HCT116 (cell line): Measurements from ENCODE around the gene CCL23. TPM values are rescaled to one million over a fixed set of nuclear protein-coding genes. Genes with fewer than 3 reads are reported as not detected.

Experiments
- ATAC-seq: fragments of 200-7000 bp; cut with Tn5 transposase; 2 replicates; pipeline ENCODE4 v1.9.1; 2020; ENCODE audit warnings: mild to moderate bottlenecking, moderate library complexity
- BruUV-seq: library from RNA; stranded (reverse); fragments of 400-500 nt; replicated peaks from 2 replicates; lab custom pipeline; 2021; lab: Mats Ljungman, UMichigan
- CTCF ChIA-PET: fragments of 300-600 bp; sonication (Branson Sonifier 250); formaldehyde crosslinking; loops from one replicate; lab custom pipeline; 2021; ENCODE audit warnings: antibody characterized with exemption; lab: Charles Lee
- POLR2A ChIA-PET: fragments of 300-600, 350-600 bp; sonication (Branson Sonifier 250); formaldehyde crosslinking; loops from one replicate; lab custom pipeline; 2021; ENCODE audit warnings: antibody characterized with exemption; lab: Charles Lee
- RAD21 ChIA-PET, 2 experiments: fragments of 300-600 bp; sonication (Branson Sonifier 250); formaldehyde crosslinking; loops; one replicate each; lab custom pipeline; 2023; ENCODE audit warnings: low total read pairs in 2 of 2; ENCODE audit not compliant: uncharacterized antibody in 2 of 2, unreplicated experiment in 2 of 2, low non-redundant PET in 1 of 2; lab: Charles Lee
- DNase-seq: peaks from one replicate; pipeline ENCODE4 v3.0.0-alpha.2; 2010; ENCODE audit warnings: low read depth, low spot score
- H2AFZ ChIP-seq: fragments of 200-600 bp; shearing (Covaris generic), sonication (generic); 2 replicates; pipeline ENCODE4 v1.6.1; 2017; ENCODE audit warnings: low read depth, mixed run types, mixed read lengths, antibody characterized with exemption, low read length; ENCODE audit not compliant: poor library complexity, severe bottlenecking
- H3K27ac ChIP-seq: 2 replicates; pipeline ENCODE4 v1.5.1; 2012; ENCODE audit warnings: low read depth, low read length
- H3K27me3 ChIP-seq: fragments of 200-600 bp; sonication (generic); 2 replicates; pipeline ENCODE4 v1.6.1; 2016; ENCODE audit warnings: mixed run types, low read length, mixed read lengths; ENCODE audit not compliant: insufficient read depth
- H3K36me3 ChIP-seq, 2 experiments: fragments of 200-500 bp in 1 of 2; fragments of 200-600 bp in 1 of 2; sonication (Bioruptor generic) in 1 of 2; sonication (generic) in 1 of 2; 2 replicates each; pipeline versions ENCODE4 v1.5.1 to v1.6.1; 2014 to 2016; ENCODE audit warnings: low read length in 2 of 2, inconsistent platforms in 1 of 2, mixed read lengths in 1 of 2, mixed run types in 1 of 2; ENCODE audit not compliant: insufficient read depth in 2 of 2, control insufficient read depth in 1 of 2
- H3K4me1 ChIP-seq, 2 experiments: fragments of 200-600 bp in 1 of 2; sonication (generic) in 1 of 2; 2 replicates each; pipeline versions ENCODE4 v1.5.1 to v1.6.1; 2012 to 2017; ENCODE audit warnings: low read length in 2 of 2, inconsistent platforms in 1 of 2, mild to moderate bottlenecking in 1 of 2, mixed read lengths in 1 of 2, mixed run types in 1 of 2, moderate library complexity in 1 of 2; ENCODE audit not compliant: insufficient read depth in 2 of 2, control insufficient read depth in 1 of 2
- H3K4me2 ChIP-seq: fragments of 200-600 bp; sonication (generic); 2 replicates; pipeline ENCODE4 v1.6.1; 2017; ENCODE audit warnings: mixed run types, low read length, mixed read lengths
- H3K4me3 ChIP-seq, 2 experiments: fragments of 200-600 bp in 1 of 2; sonication (generic) in 1 of 2; replicated peaks in 1 of 2; 2 replicates each; pipeline ENCODE4 v1.5.1; 2011 to 2016; ENCODE audit warnings: low read length in 2 of 2, control low read depth in 1 of 2, low read depth in 1 of 2, mild to moderate bottlenecking in 1 of 2, mixed read lengths in 1 of 2, mixed run types in 1 of 2
- H3K79me2 ChIP-seq: fragments of 200-600 bp; sonication (generic); 2 replicates; pipeline ENCODE4 v1.6.1; 2017; ENCODE audit warnings: mild to moderate bottlenecking, mixed run types, low read length, moderate library complexity, mixed read lengths; ENCODE audit not compliant: insufficient read depth
- H3K9ac ChIP-seq: fragments of 200-600 bp; sonication (generic); 2 replicates; pipeline ENCODE4 v1.6.1; 2016; ENCODE audit warnings: low read length, mixed read lengths
- H3K9me2 ChIP-seq: fragments of 200-600 bp; sonication (generic), shearing (Covaris generic); 2 replicates; pipeline ENCODE4 v1.6.1; 2017; ENCODE audit warnings: mixed run types, mild to moderate bottlenecking, moderate library complexity; ENCODE audit not compliant: insufficient read depth
- H3K9me3 ChIP-seq, 2 experiments: fragments of 200-500 bp in 1 of 2; fragments of 200-600 bp in 1 of 2; sonication (Bioruptor generic) in 1 of 2; sonication (generic) in 1 of 2; 2 replicates each; pipeline ENCODE4 v1.6.1; 2014 to 2017; ENCODE audit warnings: low read length in 2 of 2, mixed read lengths in 2 of 2, inconsistent platforms in 1 of 2, low read depth in 1 of 2, mild to moderate bottlenecking in 1 of 2, mixed run types in 1 of 2, moderate library complexity in 1 of 2; ENCODE audit not compliant: control insufficient read depth in 1 of 2, insufficient read depth in 1 of 2
- H4K20me1 ChIP-seq: fragments of 200-600 bp; sonication (generic), shearing (Covaris generic); 2 replicates; pipeline ENCODE4 v1.6.1; 2017; ENCODE audit warnings: mixed run types, mild to moderate bottlenecking, moderate library complexity; ENCODE audit not compliant: insufficient read depth
- CBX3 ChIP-seq: IDR thresholded peaks from 2 replicates; pipeline ENCODE4 v1.6.1; 2012; ENCODE audit warnings: low read depth
- EGR1 ChIP-seq: IDR thresholded peaks from 2 replicates; pipeline ENCODE4 v1.6.1; 2012; ENCODE audit warnings: low read depth
- ELF1 ChIP-seq: IDR thresholded peaks from 2 replicates; pipeline ENCODE4 v1.6.1; 2012; ENCODE audit warnings: low read depth, borderline replicate concordance
- EZH2 ChIP-seq: fragments of 200-600 bp; sonication (generic); IDR thresholded peaks from 2 replicates; pipeline ENCODE4 v1.6.1; 2017; ENCODE audit warnings: antibody characterized with exemption, mixed run types
- EZH2phosphoT487 ChIP-seq: fragments of 200-600 bp; IDR thresholded peaks from 2 replicates; pipeline ENCODE4 v1.6.1; 2018; ENCODE audit warnings: antibody characterized with exemption, borderline replicate concordance
- FOSL1 ChIP-seq: IDR thresholded peaks from 2 replicates; pipeline ENCODE4 v1.6.1; 2012; ENCODE audit warnings: low read depth
- JUND ChIP-seq: IDR thresholded peaks from 2 replicates; pipeline ENCODE4 v1.6.1; 2012
- POLR2A ChIP-seq: IDR thresholded peaks from 2 replicates; pipeline ENCODE4 v1.7.0; 2011; ENCODE audit warnings: borderline replicate concordance; ENCODE audit not compliant: insufficient read depth, insufficient read length; ENCODE audit errors: extremely low read depth
- POLR2AphosphoS5 ChIP-seq: IDR thresholded peaks from 2 replicates; pipeline ENCODE4 v1.6.1; 2011; ENCODE audit warnings: mild to moderate bottlenecking, low read depth, low read length, moderate library complexity
- RAD21 ChIP-seq: IDR thresholded peaks from 2 replicates; pipeline ENCODE4 v1.6.1; 2012; ENCODE audit warnings: low read depth, mild to moderate bottlenecking
- SP1 ChIP-seq: IDR thresholded peaks from 2 replicates; pipeline ENCODE4 v1.6.1; 2012; ENCODE audit warnings: low read depth
- YY1 ChIP-seq: IDR thresholded peaks from 2 replicates; pipeline ENCODE4 v1.6.1; 2011; ENCODE audit warnings: low read length, low read depth, moderate library complexity, mild to moderate bottlenecking; ENCODE audit not compliant: insufficient replicate concordance; ENCODE audit errors: extremely low read depth
- ZFX ChIP-seq: fragments of 450-650 bp; IDR thresholded peaks from 2 replicates; pipeline ENCODE4 v1.6.1; 2017
- ZNF274 ChIP-seq: fragments of 200-500 bp; sonication (Bioruptor generic); IDR thresholded peaks from 2 replicates; pipeline ENCODE4 v1.6.1; 2014; ENCODE audit warnings: mild to moderate bottlenecking, low read depth, low read length, inconsistent platforms
- intact Hi-C: fragments of 100-400 bp; cut with micrococcal nuclease; formaldehyde crosslinking; loops from 2 replicates; pipeline ENCODE4 v1.10.0; 2022
- total RNA-seq: library from RNA; stranded (reverse); gene quantifications from one replicate; pipeline ENCODE4 v1.2.1, GENCODE V29; 2021; ENCODE audit not compliant: unreplicated experiment
- TF ChIP-seq, protein P1 (sequence below): IDR thresholded peaks from 2 replicates; pipeline ENCODE4 v1.6.1; 2012; ENCODE audit warnings: low read depth
- TF ChIP-seq, protein P2 (sequence below), 3 experiments: fragments of 200-600 bp in 1 of 3; sonication (generic) in 1 of 3; IDR thresholded peaks in 2 of 3; conservative IDR thresholded peaks in 1 of 3; 2 replicates each; pipeline ENCODE4 v1.5.1; 2012 to 2017; ENCODE audit warnings: low read depth in 2 of 3, low read length in 2 of 3, antibody characterized with exemption in 1 of 3, borderline replicate concordance in 1 of 3, control low read depth in 1 of 3, mild to moderate bottlenecking in 1 of 3, mixed read lengths in 1 of 3, mixed run types in 1 of 3, moderate library complexity in 1 of 3; ENCODE audit not compliant: insufficient read depth in 1 of 3
- TF ChIP-seq, protein P3 (sequence below): IDR thresholded peaks from 2 replicates; pipeline ENCODE4 v1.6.1; 2012
- TF ChIP-seq, protein P4 (sequence below): IDR thresholded peaks from 2 replicates; pipeline ENCODE4 v1.6.1; 2012

The CCL23 gene
- total RNA-seq, 1 experiment from 2014 or later = not detected

DNA sequence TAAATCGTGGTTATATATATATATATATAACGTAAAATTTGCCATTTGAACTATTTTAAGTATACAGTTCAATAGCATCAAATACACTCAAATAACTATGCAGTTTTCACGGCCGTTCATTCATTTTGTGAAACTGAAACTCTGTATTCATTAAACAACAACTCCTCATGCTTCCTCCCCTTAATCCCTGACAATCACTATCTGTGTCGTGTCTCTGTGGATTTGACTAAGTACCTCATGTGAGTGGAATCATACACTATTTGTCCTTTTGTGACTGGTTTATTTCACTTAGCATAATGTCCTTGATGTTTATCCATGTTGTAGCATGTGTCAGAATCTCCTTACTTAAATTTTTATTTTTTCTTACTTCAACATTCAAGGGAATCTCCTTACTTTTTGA is 2.8 kb downstream of the CCL23 start:
- Histone ChIP-seq H3K4me2 (no peak overlapping the region), H4K20me1 (no peaks in the 10 kb centered on the region), H3K9me3 (no peaks in the 10 kb centered on the region), H2AFZ (no peak overlapping the region), H3K27me3 (peaks cover 19% of the 10 kb centered on the region), H3K79me2 (no peaks in the 10 kb centered on the region), H3K9me2 (no peaks in the 10 kb centered on the region), H3K4me1 (no peaks in the 10 kb centered on the region), H3K27ac (no peak overlapping the region), H3K36me3 (no peaks in the 10 kb centered on the region), H3K9ac (no peak overlapping the region), H3K4me3 (no peak overlapping the region)
- POLR2A ChIA-PET = no interaction called here
- RAD21 ChIA-PET = no interaction called here
- CTCF ChIA-PET = no interaction called here
- ATAC-seq (no peak), DNase-seq (no peak)
- no TSS peak for BruUV-seq
- TF ChIP-seq FOSL1 (no peak), YY1 (no peak), EZH2phosphoT487 (no peak), CBX3 (no peak), EGR1 (no peak), ZFX (no peak), POLR2A (no peak), POLR2AphosphoS5 (no peak), EZH2 (no peak), JUND (no peak), ZNF274 (no peak), RAD21 (no peak), SP1 (no peak), ELF1 (no peak)
- TF ChIP-seq, protein P1, sequence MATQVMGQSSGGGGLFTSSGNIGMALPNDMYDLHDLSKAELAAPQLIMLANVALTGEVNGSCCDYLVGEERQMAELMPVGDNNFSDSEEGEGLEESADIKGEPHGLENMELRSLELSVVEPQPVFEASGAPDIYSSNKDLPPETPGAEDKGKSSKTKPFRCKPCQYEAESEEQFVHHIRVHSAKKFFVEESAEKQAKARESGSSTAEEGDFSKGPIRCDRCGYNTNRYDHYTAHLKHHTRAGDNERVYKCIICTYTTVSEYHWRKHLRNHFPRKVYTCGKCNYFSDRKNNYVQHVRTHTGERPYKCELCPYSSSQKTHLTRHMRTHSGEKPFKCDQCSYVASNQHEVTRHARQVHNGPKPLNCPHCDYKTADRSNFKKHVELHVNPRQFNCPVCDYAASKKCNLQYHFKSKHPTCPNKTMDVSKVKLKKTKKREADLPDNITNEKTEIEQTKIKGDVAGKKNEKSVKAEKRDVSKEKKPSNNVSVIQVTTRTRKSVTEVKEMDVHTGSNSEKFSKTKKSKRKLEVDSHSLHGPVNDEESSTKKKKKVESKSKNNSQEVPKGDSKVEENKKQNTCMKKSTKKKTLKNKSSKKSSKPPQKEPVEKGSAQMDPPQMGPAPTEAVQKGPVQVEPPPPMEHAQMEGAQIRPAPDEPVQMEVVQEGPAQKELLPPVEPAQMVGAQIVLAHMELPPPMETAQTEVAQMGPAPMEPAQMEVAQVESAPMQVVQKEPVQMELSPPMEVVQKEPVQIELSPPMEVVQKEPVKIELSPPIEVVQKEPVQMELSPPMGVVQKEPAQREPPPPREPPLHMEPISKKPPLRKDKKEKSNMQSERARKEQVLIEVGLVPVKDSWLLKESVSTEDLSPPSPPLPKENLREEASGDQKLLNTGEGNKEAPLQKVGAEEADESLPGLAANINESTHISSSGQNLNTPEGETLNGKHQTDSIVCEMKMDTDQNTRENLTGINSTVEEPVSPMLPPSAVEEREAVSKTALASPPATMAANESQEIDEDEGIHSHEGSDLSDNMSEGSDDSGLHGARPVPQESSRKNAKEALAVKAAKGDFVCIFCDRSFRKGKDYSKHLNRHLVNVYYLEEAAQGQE = no peak
- TF ChIP-seq, protein P2, sequence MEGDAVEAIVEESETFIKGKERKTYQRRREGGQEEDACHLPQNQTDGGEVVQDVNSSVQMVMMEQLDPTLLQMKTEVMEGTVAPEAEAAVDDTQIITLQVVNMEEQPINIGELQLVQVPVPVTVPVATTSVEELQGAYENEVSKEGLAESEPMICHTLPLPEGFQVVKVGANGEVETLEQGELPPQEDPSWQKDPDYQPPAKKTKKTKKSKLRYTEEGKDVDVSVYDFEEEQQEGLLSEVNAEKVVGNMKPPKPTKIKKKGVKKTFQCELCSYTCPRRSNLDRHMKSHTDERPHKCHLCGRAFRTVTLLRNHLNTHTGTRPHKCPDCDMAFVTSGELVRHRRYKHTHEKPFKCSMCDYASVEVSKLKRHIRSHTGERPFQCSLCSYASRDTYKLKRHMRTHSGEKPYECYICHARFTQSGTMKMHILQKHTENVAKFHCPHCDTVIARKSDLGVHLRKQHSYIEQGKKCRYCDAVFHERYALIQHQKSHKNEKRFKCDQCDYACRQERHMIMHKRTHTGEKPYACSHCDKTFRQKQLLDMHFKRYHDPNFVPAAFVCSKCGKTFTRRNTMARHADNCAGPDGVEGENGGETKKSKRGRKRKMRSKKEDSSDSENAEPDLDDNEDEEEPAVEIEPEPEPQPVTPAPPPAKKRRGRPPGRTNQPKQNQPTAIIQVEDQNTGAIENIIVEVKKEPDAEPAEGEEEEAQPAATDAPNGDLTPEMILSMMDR (IDR thresholded peaks at IDR 0.05 in 2 of 3, conservative IDR thresholded peaks at IDR 0.05 in 1 of 3; ENCODE audit: borderline replicate concordance in 1 of 3, insufficient read depth in 1 of 3, low read depth in 2 of 3, low read length in 2 of 3) = no peak
- TF ChIP-seq, protein P3, sequence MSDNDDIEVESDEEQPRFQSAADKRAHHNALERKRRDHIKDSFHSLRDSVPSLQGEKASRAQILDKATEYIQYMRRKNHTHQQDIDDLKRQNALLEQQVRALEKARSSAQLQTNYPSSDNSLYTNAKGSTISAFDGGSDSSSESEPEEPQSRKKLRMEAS = no peak
- TF ChIP-seq, protein P4, sequence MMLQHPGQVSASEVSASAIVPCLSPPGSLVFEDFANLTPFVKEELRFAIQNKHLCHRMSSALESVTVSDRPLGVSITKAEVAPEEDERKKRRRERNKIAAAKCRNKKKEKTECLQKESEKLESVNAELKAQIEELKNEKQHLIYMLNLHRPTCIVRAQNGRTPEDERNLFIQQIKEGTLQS = no peak
- intact Hi-C loops = no loop called here
